HG03565 (cell line): ENCODE measurements around the gene SFT2D2.

Source experiments
- ATAC-seq: cut with Tn5 transposase; IDR thresholded peaks from one replicate; pipeline ENCODE4 v1.9.1; 2021; ENCODE audit warnings: mild to moderate bottlenecking, moderate library complexity; ENCODE audit not compliant: unreplicated experiment

The SFT2D2 gene

DNA sequence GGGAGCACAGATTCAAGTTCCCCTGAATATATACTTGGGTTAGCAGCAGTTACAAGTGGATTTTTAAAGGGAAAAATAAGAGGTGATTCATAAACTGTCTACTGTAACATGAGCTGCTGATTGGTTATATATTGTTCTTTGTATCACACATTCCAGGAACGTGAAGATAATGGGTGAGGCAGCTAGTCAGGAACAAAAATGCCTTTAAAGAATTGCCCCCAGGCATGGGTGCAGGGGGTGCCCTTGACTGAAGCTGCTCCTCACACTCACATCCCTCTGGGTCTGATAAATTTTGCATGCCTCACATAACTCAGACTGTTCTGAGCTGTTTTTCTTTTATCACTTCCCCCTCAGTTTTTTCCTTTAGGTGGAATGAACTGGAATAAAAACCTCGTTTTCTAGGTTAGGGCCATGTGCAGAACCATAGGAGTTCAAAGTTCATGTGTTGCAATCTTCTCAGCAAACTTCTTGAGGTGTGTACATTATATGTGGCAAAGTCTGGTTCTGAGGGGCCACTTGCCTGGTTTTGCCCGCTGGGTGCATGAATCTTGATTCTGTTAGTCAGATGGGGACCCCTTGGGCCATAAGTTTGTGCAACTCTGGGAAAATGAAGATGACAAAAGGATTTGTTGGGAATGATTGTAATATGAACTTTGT is 76.0 kb downstream of the SFT2D2 start:
- no peak for ATAC-seq
